ENCODE measurements around the gene CALML3. TPM values are rescaled to one million over a fixed set of nuclear protein-coding genes. Genes with fewer than 3 reads are reported as not detected.

The CALML3 gene
- total and polyA plus RNA-seq, 2 of the 13 experiments (the other 11 are each of a cell fraction or from before 2014, with no cell fraction given): not detected

DNA sequence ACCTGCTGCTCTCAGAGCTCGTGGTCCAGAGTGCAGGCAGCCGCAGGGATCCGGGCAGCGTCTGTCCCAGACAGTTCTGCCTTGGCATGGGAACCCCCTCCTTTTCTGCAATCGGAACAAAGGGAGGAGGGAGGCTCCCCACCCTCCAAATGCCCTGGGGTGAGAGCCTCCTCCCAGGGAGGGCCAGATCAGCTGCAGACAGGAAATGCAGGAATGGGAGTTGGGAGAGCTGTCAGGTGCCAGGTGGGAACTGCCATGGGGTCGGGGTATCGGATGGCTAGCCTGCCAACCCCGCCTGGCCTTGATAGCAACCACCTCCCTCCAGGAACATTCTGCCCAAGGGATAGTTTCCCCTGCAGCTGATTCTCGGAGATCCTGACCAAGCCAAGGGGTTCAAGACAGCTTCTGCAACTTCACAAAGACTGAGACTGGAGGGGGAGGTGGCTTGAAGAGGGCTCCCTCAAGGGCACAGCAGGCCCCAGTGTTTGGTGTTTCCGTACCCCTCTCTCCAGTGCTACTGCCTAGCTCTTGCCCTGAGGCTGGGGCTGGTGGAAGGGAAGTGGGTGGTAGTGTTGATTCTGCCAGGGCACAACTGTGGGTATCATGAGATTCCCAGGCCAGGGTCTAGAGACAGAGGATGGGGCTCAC, 25.1 kb upstream of the CALML3 start, which contains the start of gene CALML5:
Gene CALML5, minus strand, starts transcription at position 78 of the 648 bp plus-strand sequence. CDS start 132 bp downstream, outside the sequence.
- intact Hi-C loops (cut with micrococcal nuclease; ENCODE audit: unreplicated experiment): loop anchor here (2.0 kb wide), 1 partner anchor 17 kb away; no protein-coding TSS in a partner anchor
- Histone ChIP-seq H3K27ac (ENCODE audit: extremely low read length, insufficient read depth, low read length) (no peak within 1 kb of the TSS), H3K79me2 (ENCODE audit: insufficient read depth, low read length) (no peaks in the 10 kb centered on the region), H3K9me3 (ENCODE audit: low read length) (no peaks in the 10 kb centered on the region), H4K20me1 (ENCODE audit: insufficient read depth, low read length) (no peaks in the 10 kb centered on the region), H2AFZ (ENCODE audit: low read length) (no peak within 1 kb of the TSS), H3K36me3 (replicated peaks in 1 of 2; ENCODE audit: control insufficient read depth in 1 of 2, insufficient read depth in 2 of 2, low read length in 2 of 2) (no peaks in the 10 kb centered on the region), H3K4me3 (replicated peaks in 1 of 3; ENCODE audit: insufficient read depth in 1 of 3, low read depth in 2 of 3, low read length in 3 of 3) (no peak within 1 kb of the TSS), H3K4me1 (ENCODE audit: insufficient read depth, low read length) (peaks cover 72% of the 10 kb centered on the region), H3K27me3 (ENCODE audit: control insufficient read depth in 1 of 2, insufficient read depth in 2 of 2, low read length in 2 of 2) (peaks cover 3 to 41% of the 10 kb centered on the region in 2 experiments; a peak in 4 of 5 replicates), H3K9ac (ENCODE audit: insufficient read depth, low read depth, low read length) (no peak within 1 kb of the TSS), H3K4me2 (ENCODE audit: low read depth, low read length) (no peak within 1 kb of the TSS)
- in situ Hi-C loops (cut with HindIII; ENCODE audit: extremely low pct_ligation_motif_present, low pct_unique_long_range_greater_than_20kb): no loop called here
- CTCF ChIA-PET (ENCODE audit: low intra/inter-chr PET ratio, low total read pairs): no interaction called here
- DNase-seq (ENCODE audit: low spot score) (no peak), FAIRE-seq (no peak), ATAC-seq (peak; percentile 14; the same call in 2 of the 3 replicates)
- TF ChIP-seq ZNF235 (CRISPR knock-in tag; IDR thresholded peaks at IDR 0.05; ENCODE audit: borderline replicate concordance): no peak
- TF ChIP-seq POLR2G (IDR thresholded peaks at IDR 0.05; ENCODE audit: low read depth, low read length): no peak
- TF ChIP-seq CBFB (CRISPR knock-in tag; IDR thresholded peaks at IDR 0.05): no peak
- TF ChIP-seq PHB2 (IDR thresholded peaks at IDR 0.05; ENCODE audit: partially characterized antibody): no peak
- TF ChIP-seq ESRRA (CRISPR knock-in tag; IDR thresholded peaks at IDR 0.05; ENCODE audit: low read depth): no peak
- TF ChIP-seq ZNF282 (IDR thresholded peaks at IDR 0.05; ENCODE audit: partially characterized antibody): no peak
- no peak for TF ChIP-seq HES4 (CRISPR knock-in tag; IDR thresholded peaks at IDR 0.05; ENCODE audit: borderline replicate concordance)
- TF ChIP-seq, protein P1, sequence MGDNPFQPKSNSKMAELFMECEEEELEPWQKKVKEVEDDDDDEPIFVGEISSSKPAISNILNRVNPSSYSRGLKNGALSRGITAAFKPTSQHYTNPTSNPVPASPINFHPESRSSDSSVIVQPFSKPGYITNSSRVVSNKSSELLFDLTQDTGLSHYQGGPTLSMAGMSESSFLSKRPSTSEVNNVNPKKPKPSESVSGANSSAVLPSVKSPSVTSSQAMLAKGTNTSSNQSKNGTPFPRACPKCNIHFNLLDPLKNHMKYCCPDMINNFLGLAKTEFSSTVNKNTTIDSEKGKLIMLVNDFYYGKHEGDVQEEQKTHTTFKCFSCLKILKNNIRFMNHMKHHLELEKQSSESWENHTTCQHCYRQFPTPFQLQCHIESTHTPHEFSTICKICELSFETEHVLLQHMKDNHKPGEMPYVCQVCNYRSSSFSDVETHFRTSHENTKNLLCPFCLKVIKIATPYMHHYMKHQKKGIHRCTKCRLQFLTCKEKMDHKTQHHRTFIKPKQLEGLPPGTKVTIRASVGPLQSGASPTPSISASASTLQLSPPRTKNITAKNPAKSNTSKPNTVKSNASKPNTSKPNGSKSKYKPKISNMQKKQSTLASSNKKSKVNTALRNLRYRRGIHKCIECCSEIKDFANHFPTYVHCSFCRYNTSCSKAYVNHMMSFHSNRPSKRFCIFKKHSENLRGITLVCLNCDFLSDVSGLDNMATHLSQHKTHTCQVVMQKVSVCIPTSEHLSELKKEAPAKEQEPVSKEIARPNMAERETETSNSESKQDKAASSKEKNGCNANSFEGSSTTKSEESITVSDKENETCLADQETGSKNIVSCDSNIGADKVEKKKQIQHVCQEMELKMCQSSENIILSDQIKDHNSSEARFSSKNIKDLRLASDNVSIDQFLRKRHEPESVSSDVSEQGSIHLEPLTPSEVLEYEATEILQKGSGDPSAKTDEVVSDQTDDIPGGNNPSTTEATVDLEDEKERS (CRISPR knock-in tag; IDR thresholded peaks at IDR 0.05): no peak
- no peak for TF ChIP-seq EEA1 (CRISPR knock-in tag; IDR thresholded peaks at IDR 0.05; ENCODE audit: borderline replicate concordance)
- TF ChIP-seq TCF7L2 (IDR thresholded peaks at IDR 0.05; ENCODE audit: low read depth, low read length): no peak
- TF ChIP-seq, protein P2, sequence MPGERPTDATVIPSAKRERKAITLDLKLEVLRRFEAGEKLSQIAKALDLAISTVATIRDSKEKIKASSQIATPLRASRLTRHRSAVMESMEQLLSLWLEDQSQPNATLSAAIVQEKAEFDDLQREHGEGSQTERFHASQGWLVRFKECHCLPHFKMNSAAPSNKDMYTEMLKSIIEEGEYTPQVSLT (CRISPR knock-in tag; IDR thresholded peaks at IDR 0.05; ENCODE audit: borderline replicate concordance, low read depth): no peak
- no peak for TF ChIP-seq ZNF101 (CRISPR knock-in tag; IDR thresholded peaks at IDR 0.05; ENCODE audit: borderline replicate concordance, low read depth)
- TF ChIP-seq, protein P3, sequence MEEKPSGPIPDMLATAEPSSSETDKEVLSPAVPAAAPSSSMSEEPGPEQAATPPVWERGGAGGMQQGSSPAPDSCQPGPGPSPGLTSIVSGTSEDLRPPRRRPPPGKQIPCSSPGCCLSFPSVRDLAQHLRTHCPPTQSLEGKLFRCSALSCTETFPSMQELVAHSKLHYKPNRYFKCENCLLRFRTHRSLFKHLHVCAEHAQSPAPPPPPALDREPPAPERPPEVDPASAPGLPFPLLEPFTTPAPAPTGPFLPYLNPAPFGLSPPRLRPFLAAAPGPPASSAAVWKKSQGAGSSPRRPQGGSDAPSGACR (CRISPR knock-in tag; IDR thresholded peaks at IDR 0.05): no peak
- TF ChIP-seq ZFP90 (CRISPR knock-in tag; IDR thresholded peaks at IDR 0.05; ENCODE audit: borderline replicate concordance): no peak
- no peak for TF ChIP-seq HOXA7 (CRISPR knock-in tag; IDR thresholded peaks at IDR 0.05)
- TF ChIP-seq, protein P4, sequence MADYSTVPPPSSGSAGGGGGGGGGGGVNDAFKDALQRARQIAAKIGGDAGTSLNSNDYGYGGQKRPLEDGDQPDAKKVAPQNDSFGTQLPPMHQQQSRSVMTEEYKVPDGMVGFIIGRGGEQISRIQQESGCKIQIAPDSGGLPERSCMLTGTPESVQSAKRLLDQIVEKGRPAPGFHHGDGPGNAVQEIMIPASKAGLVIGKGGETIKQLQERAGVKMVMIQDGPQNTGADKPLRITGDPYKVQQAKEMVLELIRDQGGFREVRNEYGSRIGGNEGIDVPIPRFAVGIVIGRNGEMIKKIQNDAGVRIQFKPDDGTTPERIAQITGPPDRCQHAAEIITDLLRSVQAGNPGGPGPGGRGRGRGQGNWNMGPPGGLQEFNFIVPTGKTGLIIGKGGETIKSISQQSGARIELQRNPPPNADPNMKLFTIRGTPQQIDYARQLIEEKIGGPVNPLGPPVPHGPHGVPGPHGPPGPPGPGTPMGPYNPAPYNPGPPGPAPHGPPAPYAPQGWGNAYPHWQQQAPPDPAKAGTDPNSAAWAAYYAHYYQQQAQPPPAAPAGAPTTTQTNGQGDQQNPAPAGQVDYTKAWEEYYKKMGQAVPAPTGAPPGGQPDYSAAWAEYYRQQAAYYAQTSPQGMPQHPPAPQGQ (CRISPR knock-in tag; IDR thresholded peaks at IDR 0.05; ENCODE audit: borderline replicate concordance): no peak
- 54% methylated on average over 5 of the region's 10 CpGs for WGBS (ENCODE audit: low lambda C conversion rate)
- POLR2A ChIA-PET: interaction anchor here (1.3 to 2.6 kb wide), 2 partner anchors 49 to 53 kb away, joined by 4 to 9 read pairs; no protein-coding TSS in a partner anchor
- no TSS peak for BruUV-seq (replicated peaks)

All from HepG2 (cell line).